WERI-Rb-1 (cell line): ENCODE results near the gene SPRED2.

Experiments used
- DNase-seq: peaks from one replicate; pipeline ENCODE4 v3.0.0-alpha.2; 2020
- H3K27ac ChIP-seq: fragments of 250-450 bp; sonication (Bioruptor Pico); 2 replicates; pipeline ENCODE4 v1.5.1; 2020; ENCODE audit warnings: mild to moderate bottlenecking, moderate library complexity
- H3K27me3 ChIP-seq: fragments of 250-450 bp; sonication (Bioruptor Pico); 2 replicates; pipeline ENCODE4 v1.5.1; 2021; ENCODE audit warnings: mild to moderate bottlenecking, low read depth, moderate library complexity; ENCODE audit not compliant: insufficient read depth, severe bottlenecking
- H3K36me3 ChIP-seq: fragments of 250-450 bp; sonication (Bioruptor Pico); 2 replicates; pipeline ENCODE4 v1.5.1; 2020; ENCODE audit warnings: mild to moderate bottlenecking, moderate library complexity
- H3K4me3 ChIP-seq: 2 replicates; pipeline ENCODE4 v1.5.1; 2011; ENCODE audit warnings: low read depth, mild to moderate bottlenecking, control low read depth, low read length
- H3K9me3 ChIP-seq: fragments of 250-450 bp; sonication (Bioruptor Pico); 2 replicates; pipeline ENCODE4 v1.5.1; 2021; ENCODE audit warnings: mild to moderate bottlenecking, moderate library complexity; ENCODE audit not compliant: severe bottlenecking
- TF ChIP-seq, protein P1 (sequence below): IDR thresholded peaks from 2 replicates; pipeline ENCODE4 v1.5.1; 2011; ENCODE audit warnings: low read depth, mild to moderate bottlenecking, control low read depth, inconsistent platforms, low read length

SPRED2 gene

DNA sequence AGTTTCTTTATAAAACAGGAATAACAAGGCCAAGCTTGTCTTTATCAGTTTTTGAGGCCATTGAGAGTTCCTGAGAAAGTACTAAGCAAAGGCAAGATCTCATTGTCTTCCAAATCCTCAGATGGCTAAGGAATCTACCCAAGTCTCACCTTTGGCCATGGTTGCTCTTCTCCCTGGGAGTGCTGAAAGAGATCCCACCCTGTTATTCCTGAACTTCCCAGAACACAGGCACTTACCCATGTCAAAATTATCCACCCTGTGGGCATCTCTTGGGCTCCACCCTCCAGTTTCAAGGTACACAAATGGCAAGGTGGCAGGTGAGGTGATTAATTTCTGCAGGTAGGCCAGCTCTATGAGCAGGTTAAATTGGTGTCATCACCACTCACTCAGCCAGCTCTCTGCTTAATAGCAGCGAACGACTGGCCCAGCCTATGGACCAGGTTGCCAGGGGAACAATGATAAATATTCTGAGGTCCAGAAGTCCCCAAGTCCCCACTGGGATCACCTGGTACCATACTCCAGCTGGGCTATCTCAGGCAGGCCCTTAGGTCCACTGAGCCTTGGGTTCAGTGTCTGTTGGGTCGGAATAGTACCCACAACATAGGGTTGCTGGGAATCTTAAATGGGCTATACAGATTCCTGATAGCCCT lies 2.3 kb upstream of the SPRED2 start:
- no peak for DNase-seq
- no peak overlapping the region for H3K4me3 ChIP-seq

DNA sequence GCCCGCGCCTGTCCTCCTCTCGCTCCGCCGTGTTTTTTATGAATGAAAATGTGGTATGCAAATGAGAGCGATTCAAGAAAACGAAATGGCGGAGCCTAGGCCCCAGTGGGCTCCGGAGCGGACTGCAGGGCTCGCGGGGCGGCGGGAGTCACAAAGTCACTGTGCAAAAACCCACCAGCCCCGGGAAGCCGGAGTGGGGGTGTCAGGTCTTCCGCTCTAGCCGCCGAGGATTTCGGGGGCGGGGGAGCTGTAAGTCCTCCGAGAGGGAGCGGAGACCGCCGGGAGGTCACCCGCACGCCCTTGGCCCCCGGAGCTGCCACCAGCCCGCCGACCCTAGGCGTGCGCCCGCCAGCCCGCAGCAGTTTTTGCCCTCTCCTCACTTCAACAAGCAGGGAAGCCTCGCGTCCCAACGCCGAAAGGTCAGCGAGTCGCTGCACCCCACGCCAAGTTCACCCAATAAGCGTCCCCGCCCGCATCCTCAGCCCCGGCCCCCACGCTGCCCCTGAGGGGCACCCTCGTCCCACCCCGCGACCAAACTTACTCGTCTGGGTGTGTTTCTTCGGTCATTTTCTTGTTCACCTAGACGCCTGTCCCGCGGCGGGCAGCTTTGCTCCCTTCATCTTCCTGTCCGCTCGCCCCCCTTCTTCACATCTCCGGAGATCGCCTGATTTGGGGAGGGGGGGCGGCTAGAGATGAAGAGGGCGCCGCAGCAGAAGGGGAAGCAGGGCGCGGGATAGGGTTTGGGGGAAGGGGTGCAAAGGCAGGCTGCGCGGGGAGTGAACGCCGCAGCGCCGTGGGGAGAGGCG lies 775 bp downstream of the SPRED2 start:
- H3K27ac ChIP-seq = peak overlapping the region; percentile 45
- DNase-seq = peak; percentile 48
- TF ChIP-seq, protein P1, sequence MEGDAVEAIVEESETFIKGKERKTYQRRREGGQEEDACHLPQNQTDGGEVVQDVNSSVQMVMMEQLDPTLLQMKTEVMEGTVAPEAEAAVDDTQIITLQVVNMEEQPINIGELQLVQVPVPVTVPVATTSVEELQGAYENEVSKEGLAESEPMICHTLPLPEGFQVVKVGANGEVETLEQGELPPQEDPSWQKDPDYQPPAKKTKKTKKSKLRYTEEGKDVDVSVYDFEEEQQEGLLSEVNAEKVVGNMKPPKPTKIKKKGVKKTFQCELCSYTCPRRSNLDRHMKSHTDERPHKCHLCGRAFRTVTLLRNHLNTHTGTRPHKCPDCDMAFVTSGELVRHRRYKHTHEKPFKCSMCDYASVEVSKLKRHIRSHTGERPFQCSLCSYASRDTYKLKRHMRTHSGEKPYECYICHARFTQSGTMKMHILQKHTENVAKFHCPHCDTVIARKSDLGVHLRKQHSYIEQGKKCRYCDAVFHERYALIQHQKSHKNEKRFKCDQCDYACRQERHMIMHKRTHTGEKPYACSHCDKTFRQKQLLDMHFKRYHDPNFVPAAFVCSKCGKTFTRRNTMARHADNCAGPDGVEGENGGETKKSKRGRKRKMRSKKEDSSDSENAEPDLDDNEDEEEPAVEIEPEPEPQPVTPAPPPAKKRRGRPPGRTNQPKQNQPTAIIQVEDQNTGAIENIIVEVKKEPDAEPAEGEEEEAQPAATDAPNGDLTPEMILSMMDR = no peak
- no peaks in the 10 kb centered on the region for H3K9me3 ChIP-seq
- no peaks in the 10 kb centered on the region for H3K36me3 ChIP-seq
- peaks cover 8% of the 10 kb centered on the region for H3K27me3 ChIP-seq
- H3K4me3 ChIP-seq = peak overlapping the region; percentile 83

More for the DNA sequence above, 2.3 kb upstream of the SPRED2 start:
- Histone ChIP-seq H3K36me3 (no peaks in the 10 kb centered on the region), H3K27me3 (peaks cover 10% of the 10 kb centered on the region), H3K27ac (no peak overlapping the region), H3K9me3 (no peaks in the 10 kb centered on the region)
- TF ChIP-seq, protein P1 = no peak

DNA sequence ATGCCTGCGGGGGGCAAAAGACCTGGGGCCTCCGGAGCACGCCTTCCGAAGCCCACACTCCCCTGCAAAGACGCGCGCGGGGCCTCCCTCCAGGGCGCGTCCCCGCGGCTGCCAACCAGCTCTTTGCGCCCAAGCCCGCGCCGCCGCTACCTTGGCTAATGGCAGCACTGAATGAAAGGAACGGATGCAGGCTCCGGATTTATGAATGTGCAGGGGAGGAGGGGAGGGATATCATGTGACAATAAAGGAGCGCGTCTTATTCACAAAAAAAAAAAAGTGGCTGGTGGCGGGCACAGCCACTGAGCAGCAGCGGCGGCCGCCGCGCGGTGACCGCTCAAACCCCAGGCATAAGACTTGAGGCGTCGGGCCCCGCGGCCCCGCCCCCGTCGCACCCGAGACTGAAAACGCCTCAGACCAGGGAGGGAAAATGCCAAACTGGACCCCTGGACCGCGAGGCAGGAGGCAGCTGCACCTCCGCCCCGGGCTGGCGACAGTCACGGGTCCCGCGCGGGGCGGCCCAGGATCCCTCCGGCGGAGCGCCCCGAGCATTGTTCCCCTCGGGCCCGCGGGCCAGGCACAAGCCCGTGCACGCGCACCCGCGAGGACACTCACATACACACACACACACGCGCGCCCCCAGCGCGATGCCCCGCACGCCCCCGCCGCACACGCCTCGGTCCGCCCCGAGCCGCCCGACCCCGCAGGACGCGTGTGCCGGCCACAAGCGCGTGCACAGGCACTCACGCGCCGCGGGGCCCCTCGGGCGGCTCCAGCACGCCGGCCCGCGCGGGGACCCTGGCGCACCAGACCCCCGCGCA lies 1.6 kb downstream of the SPRED2 start:
- Histone ChIP-seq H3K27me3 (peaks cover 8% of the 10 kb centered on the region), H3K27ac (peak overlapping the region; percentile 45), H3K4me3 (peak overlapping the region; percentile 83), H3K9me3 (no peaks in the 10 kb centered on the region), H3K36me3 (no peaks in the 10 kb centered on the region)
- TF ChIP-seq, protein P1 = no peak
- DNase-seq = peak; percentile 74

DNA sequence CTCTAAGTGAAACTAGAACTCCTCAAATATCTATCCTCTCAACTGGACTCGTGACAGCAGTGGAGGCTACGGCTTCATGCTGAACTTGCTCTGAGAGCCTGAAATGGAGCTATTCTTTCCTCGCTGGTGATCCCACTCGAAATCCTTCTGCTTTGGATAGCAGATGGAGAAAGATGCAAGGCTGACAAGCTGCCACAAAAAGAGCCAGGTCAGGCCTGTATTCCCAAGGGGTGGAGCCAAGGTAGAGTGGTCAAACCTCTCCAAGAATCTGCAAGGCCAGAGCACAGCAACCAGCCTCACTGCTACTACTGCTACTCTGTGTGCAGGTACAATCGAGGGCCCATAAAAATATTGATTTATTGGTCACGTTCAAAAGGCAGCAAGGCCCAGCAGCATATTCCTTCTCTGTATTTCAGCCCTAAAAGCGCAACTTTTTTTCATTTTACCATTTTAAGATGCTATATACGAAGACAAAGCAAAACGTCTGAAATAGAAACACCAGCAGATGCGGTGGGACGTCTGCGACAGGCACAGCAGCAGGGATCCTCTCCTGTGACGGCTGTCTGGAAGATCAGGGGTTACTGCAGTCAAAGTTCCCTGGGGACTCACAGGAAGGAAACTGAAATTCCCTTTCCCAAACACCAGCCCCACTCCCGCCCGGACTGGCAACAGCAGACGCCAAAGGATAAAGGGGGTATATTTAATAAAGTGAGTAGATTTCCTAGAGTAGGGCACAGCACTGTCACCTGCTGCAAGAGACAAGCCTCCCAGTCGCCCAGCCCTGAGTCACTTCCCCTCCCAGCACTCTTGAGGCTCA lies 2.4 kb downstream of the SPRED2 start:
- peak; percentile 16 for DNase-seq
- no peak overlapping the region for H3K27ac ChIP-seq

DNA sequence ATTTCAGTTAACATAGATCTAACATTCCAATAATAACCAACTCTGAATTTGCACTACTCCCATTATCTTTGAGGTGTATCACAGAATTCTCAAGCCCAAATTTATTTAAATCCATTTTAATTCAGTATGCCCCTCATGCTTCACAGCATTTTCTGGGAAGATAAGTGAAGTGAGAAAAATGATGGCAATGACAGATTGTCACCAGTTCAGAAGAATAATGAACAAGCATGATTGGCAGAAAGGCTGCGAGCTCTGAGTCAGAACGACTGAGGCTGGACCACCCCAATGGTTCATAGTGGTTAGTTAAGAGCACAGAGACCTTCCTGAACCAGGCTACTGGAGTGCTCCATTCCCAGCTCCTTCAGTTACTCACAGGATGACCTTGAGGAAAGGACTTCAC lies 4.9 kb downstream of the SPRED2 start:
- DNase-seq = no peak
- H3K27me3 ChIP-seq = no peaks in the 10 kb centered on the region
- H3K27ac ChIP-seq = no peak overlapping the region
- H3K4me3 ChIP-seq = no peak overlapping the region
- H3K36me3 ChIP-seq = no peaks in the 10 kb centered on the region
- TF ChIP-seq, protein P1 = no peak
- H3K9me3 ChIP-seq = no peaks in the 10 kb centered on the region

More for the DNA sequence above, 2.4 kb downstream of the SPRED2 start:
- peak overlapping the region; percentile 83 for H3K4me3 ChIP-seq
- no peaks in the 10 kb centered on the region for H3K36me3 ChIP-seq
- peaks cover 3% of the 10 kb centered on the region for H3K27me3 ChIP-seq
- TF ChIP-seq, protein P1 = no peak
- H3K9me3 ChIP-seq = no peaks in the 10 kb centered on the region
